Calu3 (cell line): ENCODE data around the gene IQCM. TPM values are rescaled to one million over a fixed set of nuclear protein-coding genes. Genes with fewer than 3 reads are reported as not detected.
A peak's percentile ranks its signal among the peaks of the same experiment; 100 is the strongest.

Source experiments
- BruUV-seq: library from RNA; stranded (reverse); fragments of 400-500 nt; replicated peaks from 2 replicates; lab custom pipeline; 2021; lab: Mats Ljungman, UMichigan
- CTCF ChIA-PET: fragments of 300-600 bp; sonication (Branson Sonifier 250); formaldehyde crosslinking; loops from one replicate; lab custom pipeline; 2022; ENCODE audit warnings: antibody characterized with exemption; lab: Charles Lee
- DNase-seq: peaks from one replicate; pipeline ENCODE4 v3.0.0; 2022
- H3K27ac Mint-ChIP-seq: one replicate; pipeline ENCODE4 v1.8.0; 2022; ENCODE audit warnings: mixed read lengths; ENCODE audit not compliant: unreplicated experiment
- H3K27me3 Mint-ChIP-seq: one replicate; pipeline ENCODE4 v1.8.0; 2022; ENCODE audit warnings: mixed read lengths; ENCODE audit not compliant: unreplicated experiment
- H3K36me3 Mint-ChIP-seq: one replicate; pipeline ENCODE4 v1.8.0; 2022; ENCODE audit warnings: mild to moderate bottlenecking, moderate library complexity, mixed read lengths; ENCODE audit not compliant: insufficient read depth, unreplicated experiment
- H3K4me1 Mint-ChIP-seq: one replicate; pipeline ENCODE4 v1.8.0; 2022; ENCODE audit warnings: mild to moderate bottlenecking, low read depth, mixed read lengths; ENCODE audit not compliant: unreplicated experiment
- H3K4me3 Mint-ChIP-seq: one replicate; pipeline ENCODE4 v1.8.0; 2022; ENCODE audit warnings: mild to moderate bottlenecking, low read depth, moderate library complexity, mixed read lengths; ENCODE audit not compliant: unreplicated experiment
- H3K9me3 Mint-ChIP-seq: one replicate; pipeline ENCODE4 v1.8.0; 2022; ENCODE audit warnings: low read depth, mixed read lengths; ENCODE audit not compliant: unreplicated experiment
- intact Hi-C: fragments of 100-400 bp; cut with micrococcal nuclease; formaldehyde crosslinking; loops from one replicate; pipeline ENCODE4 v1.10.0; 2022; ENCODE audit not compliant: unreplicated experiment
- total RNA-seq: library from RNA; stranded (reverse); gene quantifications from 2 replicates; pipeline ENCODE4 v1.2.3, GENCODE V29; 2022
- TF ChIP-seq, protein P1 (sequence below): fragments of 200-600 bp; IDR thresholded peaks from one replicate; pipeline ENCODE4 v1.8.0; 2022; ENCODE audit warnings: antibody characterized with exemption; ENCODE audit not compliant: unreplicated experiment

Gene IQCM
- total RNA-seq, 1 experiment from 2014 or later = not detected

DNA sequence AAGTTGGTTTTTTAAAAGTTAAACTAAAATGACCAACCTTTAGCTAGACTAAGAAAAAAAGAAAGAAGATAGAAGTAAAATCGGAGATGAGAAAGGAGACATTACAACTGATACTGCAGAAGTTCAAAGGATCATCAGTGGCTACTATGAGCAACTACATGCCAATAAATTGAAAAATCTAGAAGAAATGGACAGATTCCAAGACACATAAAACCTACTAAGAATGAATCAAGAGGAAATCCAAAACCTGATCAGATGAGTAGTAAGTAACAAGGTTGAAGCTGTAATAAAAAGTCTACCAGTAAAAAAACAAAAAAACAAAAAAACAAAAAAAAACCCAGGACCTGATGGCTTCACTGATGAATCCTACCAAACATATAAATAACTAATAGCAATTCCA lies 16.1 kb downstream of the IQCM start:
- CTCF ChIA-PET = no interaction called here
- DNase-seq = no peak
- H3K4me3 Mint-ChIP-seq = no peak overlapping the region
- no peaks in the 10 kb centered on the region for H3K27me3 Mint-ChIP-seq
- TF ChIP-seq, protein P1, sequence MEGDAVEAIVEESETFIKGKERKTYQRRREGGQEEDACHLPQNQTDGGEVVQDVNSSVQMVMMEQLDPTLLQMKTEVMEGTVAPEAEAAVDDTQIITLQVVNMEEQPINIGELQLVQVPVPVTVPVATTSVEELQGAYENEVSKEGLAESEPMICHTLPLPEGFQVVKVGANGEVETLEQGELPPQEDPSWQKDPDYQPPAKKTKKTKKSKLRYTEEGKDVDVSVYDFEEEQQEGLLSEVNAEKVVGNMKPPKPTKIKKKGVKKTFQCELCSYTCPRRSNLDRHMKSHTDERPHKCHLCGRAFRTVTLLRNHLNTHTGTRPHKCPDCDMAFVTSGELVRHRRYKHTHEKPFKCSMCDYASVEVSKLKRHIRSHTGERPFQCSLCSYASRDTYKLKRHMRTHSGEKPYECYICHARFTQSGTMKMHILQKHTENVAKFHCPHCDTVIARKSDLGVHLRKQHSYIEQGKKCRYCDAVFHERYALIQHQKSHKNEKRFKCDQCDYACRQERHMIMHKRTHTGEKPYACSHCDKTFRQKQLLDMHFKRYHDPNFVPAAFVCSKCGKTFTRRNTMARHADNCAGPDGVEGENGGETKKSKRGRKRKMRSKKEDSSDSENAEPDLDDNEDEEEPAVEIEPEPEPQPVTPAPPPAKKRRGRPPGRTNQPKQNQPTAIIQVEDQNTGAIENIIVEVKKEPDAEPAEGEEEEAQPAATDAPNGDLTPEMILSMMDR = no peak
- no peaks in the 10 kb centered on the region for H3K36me3 Mint-ChIP-seq
- no peak overlapping the region for H3K27ac Mint-ChIP-seq
- H3K4me1 Mint-ChIP-seq = no peaks in the 10 kb centered on the region
- no TSS peak for BruUV-seq
- intact Hi-C loops = no loop called here
- no peaks in the 10 kb centered on the region for H3K9me3 Mint-ChIP-seq

DNA sequence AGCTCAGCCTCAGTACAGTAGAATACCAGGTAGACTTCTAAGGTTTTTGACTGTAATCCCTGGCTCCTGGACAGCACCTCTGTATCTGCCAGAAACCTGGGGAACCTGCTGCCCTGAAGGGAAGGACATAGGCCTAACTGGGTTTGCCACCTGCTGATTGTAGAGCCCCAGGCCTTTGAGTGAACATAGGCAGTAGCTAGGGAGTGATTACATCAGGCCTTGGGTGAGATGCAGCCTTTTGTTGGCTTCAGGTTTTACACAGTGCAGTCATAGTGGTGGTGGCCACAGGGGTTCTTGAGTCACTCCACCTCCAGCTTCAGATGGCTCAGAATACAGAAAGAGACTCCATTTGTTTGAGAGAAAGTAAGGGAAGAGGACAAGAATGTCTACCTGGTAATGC lies 19.3 kb downstream of the IQCM start:
- Mint-ChIP-seq H3K4me3 (no peak overlapping the region), H3K36me3 (peaks cover 5% of the 10 kb centered on the region), H3K27ac (no peak overlapping the region), H3K9me3 (no peaks in the 10 kb centered on the region), H3K27me3 (no peaks in the 10 kb centered on the region), H3K4me1 (peaks cover 12% of the 10 kb centered on the region)
- intact Hi-C loops = no loop called here
- BruUV-seq = no TSS peak
- TF ChIP-seq, protein P1 = no peak
- no peak for DNase-seq
- CTCF ChIA-PET = no interaction called here

DNA sequence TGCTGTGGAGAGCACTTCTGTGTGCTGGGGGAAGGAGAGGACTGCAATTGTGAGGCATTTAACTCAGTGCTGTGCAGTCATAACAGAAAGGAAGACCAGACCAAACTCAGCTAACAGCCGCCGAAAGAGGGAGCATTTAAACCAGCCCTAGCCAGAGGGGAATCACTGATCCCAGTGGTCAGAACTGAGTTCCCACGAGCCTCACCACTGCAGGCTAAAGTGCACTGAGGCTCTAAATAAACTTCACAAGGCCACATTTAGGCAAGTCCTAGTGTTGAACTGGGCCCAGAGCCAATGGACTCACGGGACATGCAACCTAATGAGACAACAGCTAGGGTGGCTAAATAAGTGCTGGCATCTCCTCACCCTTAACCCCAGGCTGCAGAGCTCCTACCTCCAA lies 20.4 kb downstream of the IQCM start:
- DNase-seq = no peak
- Mint-ChIP-seq H3K36me3 (peaks cover 5% of the 10 kb centered on the region), H3K4me3 (no peak overlapping the region), H3K27me3 (no peaks in the 10 kb centered on the region), H3K9me3 (no peaks in the 10 kb centered on the region), H3K4me1 (peaks cover 12% of the 10 kb centered on the region), H3K27ac (no peak overlapping the region)
- no TSS peak for BruUV-seq
- CTCF ChIA-PET = no interaction called here
- TF ChIP-seq, protein P1 = no peak
- intact Hi-C loops = no loop called here

DNA sequence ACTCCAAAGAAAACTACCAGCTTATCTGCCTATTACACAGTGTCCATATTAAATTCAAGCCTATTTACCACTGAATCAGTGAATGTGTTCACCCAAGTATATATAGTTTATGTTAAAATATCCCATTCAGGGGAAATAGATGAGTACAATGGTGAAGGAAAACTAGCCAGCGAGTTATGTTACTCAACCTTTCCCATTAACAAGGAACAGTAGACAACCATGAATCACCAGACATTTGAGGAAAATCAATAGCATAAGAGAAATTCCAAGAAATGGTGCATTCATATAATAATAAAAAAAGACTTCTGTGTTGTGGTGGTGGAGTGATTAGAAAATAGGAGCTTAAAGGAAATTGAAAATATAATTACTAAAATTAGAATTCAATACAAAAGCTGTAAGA lies 21.3 kb downstream of the IQCM start:
- Mint-ChIP-seq H3K4me3 (no peak overlapping the region), H3K9me3 (no peaks in the 10 kb centered on the region), H3K27me3 (no peaks in the 10 kb centered on the region), H3K4me1 (peaks cover 12% of the 10 kb centered on the region), H3K27ac (peak overlapping the region; percentile 24), H3K36me3 (peaks cover 9% of the 10 kb centered on the region)
- no peak for DNase-seq
- intact Hi-C loops = no loop called here
- TF ChIP-seq, protein P1 = no peak
- CTCF ChIA-PET = interaction anchor here (0.6 to 0.7 kb wide), 2 partner anchors 103 to 425 kb away, joined by 3 read pairs; no protein-coding TSS in a partner anchor
- no TSS peak for BruUV-seq
